Activated effector memory CD4-positive, alpha-beta T cell treated with Interleukin-2 at 50 U/mL for 16 hours (primary cell): Measurements from ENCODE around the gene ACP4.

Source experiments
- DNase-seq: peaks from one replicate; pipeline ENCODE4 v3.0.0-alpha.2; 2020

The ACP4 gene

GRCh38 chr19:50823389-50824042 is 33.3 kb downstream of the ACP4 start, which contains the start of gene KLK1:
KLK1 (minus strand) TSS chr19:50823787; CDS start chr19:50823748, 39 bp downstream.
- DNase-seq = no peak

DNA sequence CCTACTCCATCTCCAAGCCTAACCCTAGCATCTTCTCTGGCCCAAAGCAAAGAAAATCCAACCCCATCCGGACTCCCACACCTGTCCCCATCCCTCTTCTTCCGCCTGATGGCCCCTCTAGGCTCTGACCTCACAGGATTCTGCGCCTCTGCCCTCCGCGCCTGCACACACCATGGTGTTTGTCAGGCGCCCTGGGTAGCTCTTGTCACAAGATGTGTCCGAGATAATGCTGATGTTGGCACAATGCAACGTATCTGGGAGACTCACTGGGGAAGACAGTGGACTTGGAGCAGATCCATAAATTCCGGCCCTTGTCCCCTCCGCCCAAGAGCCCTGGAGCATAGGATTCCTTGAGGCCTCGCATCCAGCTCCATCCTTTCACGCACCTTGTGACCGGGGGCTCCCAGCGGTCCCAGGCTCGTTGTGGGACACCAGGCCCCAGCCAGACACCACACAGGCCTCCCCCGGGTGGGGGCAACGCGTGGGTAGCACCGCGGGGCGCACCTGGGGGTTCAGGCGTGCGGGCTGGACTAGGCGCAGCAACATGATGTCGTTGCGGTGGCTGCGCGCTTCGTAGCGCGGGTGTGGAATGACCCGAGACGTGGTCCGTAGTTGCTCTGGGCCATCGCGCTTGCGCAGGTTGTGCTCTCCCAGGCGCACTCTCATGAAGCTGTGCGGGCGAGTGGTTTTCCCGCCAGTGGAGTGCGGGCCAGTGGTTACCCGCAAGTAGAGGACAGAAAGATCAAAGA is 36.5 kb downstream of the ACP4 start:
- no peak for DNase-seq

DNA sequence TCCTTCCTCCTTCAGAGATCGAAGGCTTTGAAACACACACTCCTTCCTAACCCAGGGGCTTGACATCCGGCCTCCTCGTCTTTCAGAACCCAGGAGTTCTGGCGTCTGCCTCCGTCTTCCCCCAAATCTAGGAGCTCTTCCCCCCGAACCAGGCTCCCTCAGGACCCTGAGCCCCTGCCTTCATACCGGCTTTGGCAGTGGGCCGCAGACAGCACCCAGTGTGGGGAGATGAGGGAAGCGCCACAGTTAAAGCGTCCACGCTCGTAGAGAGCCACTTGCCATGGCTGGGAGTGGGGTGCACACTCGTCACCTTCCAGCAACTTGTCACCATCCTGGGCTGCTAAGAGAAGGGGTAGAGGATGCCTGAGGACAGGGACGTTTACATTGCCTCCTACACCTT is 37.3 kb downstream of the ACP4 start:
- no peak for DNase-seq

- DNase-seq = no peak
Measured at GRCh38 chr19:50829801-50830200, 39.6 kb downstream of the ACP4 start.

- DNase-seq = no peak
Measured at GRCh38 chr19:50830266-50831025, 40.2 kb downstream of the ACP4 start.

DNA sequence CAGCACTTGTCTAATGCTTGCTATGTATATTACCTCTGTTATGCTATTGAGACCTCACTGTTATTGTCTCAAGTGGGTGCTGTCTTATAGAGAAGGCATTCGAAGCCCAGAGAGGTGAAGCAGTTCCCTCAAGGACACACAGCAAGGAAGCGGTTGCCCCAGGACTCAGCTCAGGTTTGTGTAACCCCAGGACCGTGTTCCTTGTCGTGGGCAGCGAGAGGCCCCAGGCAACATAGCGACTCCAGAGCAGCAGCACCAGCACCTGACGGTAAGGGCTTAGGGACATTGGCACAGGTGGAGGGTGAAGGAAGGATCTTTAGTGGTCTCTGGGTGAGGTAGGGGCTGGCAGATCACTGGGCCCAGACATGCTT is 40.8 kb downstream of the ACP4 start:
- DNase-seq = no peak

- DNase-seq = no peak
Measured at GRCh38 chr19:50832666-50833065, 42.5 kb downstream of the ACP4 start.

GRCh38 chr19:50833117-50833801 is 43.0 kb downstream of the ACP4 start, which contains the start of gene KLK15:
KLK15 (minus strand) TSS chr19:50833574; CDS start chr19:50831492, 2,082 bp downstream.
- DNase-seq = no peak

DNA sequence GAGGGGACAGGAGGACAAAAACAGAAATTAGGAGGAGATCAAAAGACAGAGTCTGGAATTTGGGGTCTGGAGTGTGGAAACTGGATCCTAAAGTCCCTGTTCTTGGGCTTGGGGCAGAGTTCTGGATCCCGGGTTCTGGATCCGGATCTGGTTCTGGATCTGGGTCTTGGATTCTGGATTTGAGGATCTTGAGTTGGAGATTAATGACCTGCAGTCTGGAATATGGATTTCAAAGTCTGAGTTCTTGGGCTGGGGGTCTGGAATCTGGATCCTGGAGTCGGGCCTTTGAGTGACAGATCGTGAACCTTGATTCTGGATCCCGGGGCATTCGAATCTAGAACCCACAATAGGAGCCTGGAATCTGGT is 43.6 kb downstream of the ACP4 start:
- no peak for DNase-seq

DNA sequence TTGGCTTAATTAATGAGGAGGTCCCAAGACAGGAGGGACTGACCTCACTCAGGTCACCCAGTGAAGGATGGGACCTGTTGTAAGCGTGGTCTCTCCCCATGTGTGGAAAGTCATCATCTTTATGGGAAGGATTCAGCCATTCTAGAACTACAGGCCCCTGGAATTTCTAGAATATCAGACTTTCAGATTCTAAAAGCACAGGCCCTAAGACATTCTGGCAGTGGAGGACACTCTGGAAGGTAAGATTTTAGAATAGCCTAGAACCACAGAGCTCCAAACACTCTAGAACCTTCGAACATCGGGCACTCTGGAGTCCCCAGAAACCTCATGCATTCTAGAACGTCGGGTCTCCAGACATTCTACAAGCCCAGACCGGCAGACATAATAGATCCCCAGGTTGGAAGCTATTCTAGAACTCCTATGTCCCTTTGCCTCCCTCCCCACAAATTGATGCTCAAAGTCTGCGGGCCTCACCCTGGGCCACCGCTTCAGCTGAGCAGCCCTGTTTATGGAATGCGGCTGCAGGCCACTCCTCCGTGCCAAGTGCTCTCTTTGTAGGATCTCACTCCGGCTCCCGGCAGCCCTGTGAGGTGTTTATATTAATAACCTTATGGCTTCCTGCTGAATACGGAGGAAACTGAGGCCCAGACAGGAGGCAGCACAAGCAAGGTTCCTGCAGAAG is 45.0 kb downstream of the ACP4 start:
- no peak for DNase-seq

DNA sequence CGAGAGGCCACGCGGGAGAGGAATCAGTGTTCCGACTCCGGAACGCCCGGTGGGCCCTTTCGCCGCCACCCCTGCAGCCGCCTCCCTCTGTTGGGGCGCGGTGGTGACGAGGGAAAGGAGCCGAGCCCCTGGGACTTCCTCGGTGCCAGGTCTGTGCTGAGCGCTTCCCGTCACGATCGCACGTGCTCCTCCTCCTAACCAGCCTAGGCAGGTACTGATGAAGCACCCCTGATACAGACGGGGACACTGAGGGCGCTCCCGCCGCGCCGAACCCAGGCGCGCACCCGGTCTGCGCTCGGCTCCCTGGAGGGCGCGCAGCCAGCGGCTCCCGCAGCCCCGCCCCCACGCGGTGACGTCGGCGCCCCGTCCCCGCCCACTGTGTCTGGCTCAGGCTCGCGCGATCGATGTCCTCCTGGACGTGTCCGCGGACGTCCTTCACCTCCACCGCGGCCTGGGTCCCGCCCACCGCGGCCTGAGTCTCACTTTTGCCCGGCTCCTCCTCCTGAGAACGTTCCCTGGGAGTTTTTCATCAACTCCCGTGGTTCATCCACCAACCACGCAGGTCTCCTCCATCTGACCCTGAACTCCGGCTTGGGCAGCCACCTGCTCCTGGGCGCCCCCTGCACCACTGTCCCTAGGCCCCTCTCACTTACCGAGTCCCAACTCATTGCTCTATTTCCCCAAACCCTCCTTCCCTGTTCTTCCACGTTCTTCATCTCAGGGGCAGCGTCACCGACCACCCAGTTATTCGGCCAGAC is 45.7 kb downstream of the ACP4 start:
- peak; percentile 48 for DNase-seq

DNA sequence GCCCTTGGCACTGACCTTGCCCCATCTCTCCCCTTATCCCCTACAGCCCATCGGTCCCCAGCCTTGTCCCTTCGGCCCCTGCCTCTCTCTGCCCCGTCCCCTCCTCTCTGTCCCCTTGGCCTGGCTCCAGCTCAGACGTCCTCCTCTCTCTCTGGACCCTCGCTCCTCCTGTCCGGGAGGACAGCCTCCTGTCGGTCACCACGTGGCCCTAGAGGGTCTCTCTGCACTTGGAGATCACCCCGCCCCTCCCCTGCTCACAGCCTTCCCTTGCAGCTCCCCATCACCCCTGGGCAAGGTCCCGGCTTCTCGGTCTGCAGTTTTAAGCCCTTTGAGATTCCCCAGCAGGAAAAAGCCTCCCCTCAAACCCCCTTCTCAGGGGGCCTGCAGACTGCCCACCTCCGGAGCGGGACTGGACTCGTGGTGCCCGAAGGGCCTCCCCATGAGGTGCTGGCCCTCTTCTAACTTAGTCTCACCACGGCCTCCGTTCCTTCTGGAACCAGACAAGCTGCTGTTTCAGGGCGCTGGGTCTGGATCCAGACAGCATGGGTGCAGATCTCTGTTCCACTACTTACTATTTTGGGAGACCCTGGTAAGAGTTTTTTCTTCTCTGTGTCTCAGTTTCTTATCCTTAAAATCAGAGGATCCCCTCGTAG is 46.5 kb downstream of the ACP4 start:
- no peak for DNase-seq

DNA sequence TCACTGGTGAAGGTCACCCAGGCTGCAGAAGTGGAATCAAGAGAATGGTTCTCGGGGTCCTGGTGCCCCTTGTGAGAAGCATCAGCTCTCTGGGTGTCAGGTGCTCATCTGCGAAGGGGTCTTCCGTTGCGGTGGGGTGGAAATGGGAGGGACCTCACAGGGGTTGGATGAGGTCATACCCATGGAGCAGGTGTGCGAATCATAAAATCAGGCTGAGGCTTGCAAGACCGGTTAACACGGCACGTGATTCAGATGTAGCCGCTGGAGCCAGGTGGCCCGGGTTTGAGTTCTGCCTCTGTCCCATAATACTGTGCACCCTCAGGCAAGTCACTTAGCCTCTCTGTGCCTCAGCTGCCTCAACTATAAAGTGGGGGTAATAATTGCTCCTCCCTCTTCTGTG is 47.1 kb downstream of the ACP4 start:
- no peak for DNase-seq

- DNase-seq = no peak
Measured at GRCh38 chr19:50838239-50838638, 48.0 kb downstream of the ACP4 start.

- no peak for DNase-seq
Measured at GRCh38 chr19:50839712-50840655, 49.8 kb downstream of the ACP4 start.

GRCh38 chr19:50842130-50842529 is 51.9 kb downstream of the ACP4 start:
- no peak for DNase-seq

- no peak for DNase-seq
Measured at GRCh38 chr19:50843205-50843604, 53.0 kb downstream of the ACP4 start.

DNA sequence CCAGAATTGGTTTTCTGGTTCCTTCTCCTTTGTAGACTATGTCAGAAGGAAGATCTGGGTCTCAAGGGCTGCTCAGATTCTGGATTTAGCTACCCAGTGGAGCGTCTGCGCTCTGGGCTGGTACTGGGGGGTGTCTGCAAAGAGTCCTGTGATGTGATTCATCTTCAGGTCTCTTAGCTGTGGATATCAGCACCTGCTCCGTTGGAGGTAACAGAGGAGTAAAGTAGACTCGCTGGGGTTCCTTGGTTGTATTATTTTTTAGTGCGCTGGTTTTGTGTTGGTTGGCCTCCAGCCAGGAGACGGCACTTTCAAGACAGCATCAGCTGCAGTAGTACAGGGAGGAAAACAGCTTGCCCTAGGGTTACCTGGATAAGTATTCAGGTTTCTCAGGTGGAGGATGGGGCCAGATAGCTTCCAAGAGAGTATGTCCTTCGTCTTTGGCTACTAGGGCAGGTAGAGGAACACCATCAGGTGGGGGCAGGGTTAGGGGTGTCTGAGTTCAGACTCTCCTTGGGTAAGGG is 53.5 kb downstream of the ACP4 start:
- no peak for DNase-seq

DNA sequence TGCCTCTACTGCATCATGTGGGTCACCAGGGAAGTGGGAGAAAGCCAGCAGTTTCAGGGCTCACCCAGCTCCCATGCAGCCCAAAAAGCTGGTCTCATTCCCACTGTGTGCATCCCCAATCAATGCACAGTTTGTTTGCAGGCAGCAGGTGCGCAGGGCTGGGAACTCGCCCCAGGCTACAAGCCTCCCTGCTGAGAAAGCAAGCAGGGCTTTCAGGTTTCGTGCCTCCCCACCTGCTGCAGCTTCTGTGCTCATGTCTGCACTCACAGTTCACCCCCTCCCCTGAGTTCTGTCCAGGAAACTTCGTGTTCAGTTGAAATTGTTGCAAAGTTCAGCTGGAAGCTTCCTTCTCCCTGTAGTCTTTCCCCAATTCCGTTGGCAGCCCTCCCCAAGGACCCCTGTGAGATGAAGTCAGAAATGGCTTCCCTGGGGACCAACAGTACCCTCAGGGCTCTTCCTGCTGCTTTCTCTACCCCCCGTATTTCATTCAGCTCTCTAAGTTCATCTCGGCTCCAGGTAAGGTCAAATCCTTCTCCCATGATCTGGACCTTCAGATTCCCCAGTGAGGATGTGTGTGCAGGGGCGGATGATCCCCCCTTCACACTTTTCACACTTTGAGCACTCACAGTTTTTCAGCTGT is 54.2 kb downstream of the ACP4 start:
- no peak for DNase-seq
